ENCODE results near the gene SMIM9.
"Not testable (repeated sequence)": the region's sequence is repeated elsewhere in the genome, so short reads cannot be mapped to it uniquely, and the experiment has no call there.

SMIM9 gene

DNA sequence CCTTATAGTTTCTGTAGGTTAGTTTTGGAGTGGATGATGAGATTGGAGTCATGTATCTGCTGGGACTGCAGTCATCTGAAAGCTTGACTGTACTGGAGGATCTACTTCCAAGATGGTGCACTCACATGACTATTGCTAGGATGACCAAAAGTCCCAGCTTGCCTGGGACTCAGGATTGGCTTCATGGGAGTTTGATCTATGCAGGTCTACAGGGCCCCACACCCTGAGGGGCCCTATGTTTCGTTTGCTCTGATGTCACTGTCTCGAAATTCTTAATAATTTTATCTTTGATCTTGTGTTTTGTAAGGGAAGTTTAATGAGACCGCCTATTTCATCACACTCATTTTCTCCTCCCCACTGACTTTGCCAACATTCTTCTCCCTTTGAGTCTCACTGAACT is at the start of gene SMIM9:
Gene SMIM9, minus strand, starts transcription at position 101 of the 400 bp plus-strand sequence. CDS start 3,806 bp downstream, outside the sequence.
- DNase-seq (ENCODE audit: low read depth): no peak

DNA sequence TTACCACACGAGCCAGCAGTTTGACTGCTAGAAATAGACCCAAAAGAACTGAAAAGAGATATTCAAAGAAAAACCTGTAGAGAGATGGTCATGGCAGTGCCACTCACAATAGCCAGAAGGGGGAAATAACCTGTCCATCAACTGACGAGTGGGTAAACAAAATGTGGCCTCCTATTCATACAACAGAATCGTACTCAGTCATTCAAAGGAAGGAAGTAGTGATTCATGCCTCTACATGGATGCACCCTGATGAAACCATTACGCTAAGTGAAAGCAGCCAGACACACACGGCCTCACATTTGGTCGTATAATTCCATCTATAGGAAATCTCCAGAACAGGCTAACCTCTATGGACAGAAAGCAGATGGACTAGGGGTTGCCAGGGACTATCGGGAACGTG is 49.6 kb upstream of the SMIM9 start:
- not testable (repeated sequence) for DNase-seq (ENCODE audit: low read depth)

DNA sequence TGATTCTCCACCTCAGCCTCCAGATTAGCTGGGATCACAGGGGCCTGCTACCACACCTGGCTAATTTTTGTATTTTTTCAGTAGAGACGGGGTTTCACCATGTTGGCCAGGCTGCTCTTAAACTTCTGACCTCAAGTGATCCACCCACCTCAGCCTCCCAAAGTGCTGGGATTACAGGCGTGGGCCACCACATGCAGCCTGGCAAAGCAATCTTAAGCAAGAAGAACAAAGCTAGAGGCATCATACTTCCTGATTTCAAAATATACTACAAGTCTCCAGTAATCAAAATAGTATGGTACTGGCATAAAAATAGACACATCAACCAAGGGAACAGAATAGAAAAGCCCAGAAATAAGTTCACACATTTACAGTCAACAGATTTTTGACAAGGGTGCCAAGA is 38.9 kb upstream of the SMIM9 start:
- DNase-seq (ENCODE audit: low read depth): no peak

GRCh38 chrX:154868522-154868921 is 34.1 kb upstream of the SMIM9 start:
- DNase-seq (ENCODE audit: low read depth): not testable (repeated sequence)

GRCh38 chrX:154855256-154855655 is 20.8 kb upstream of the SMIM9 start:
- peak; percentile 43 for DNase-seq (ENCODE audit: low read depth)

GRCh38 chrX:154850957-154851611 is 16.6 kb upstream of the SMIM9 start:
- no peak for DNase-seq (ENCODE audit: low read depth)

GRCh38 chrX:154840856-154841255 is 6.4 kb upstream of the SMIM9 start:
- DNase-seq (ENCODE audit: low read depth): peak; percentile 67

DNA sequence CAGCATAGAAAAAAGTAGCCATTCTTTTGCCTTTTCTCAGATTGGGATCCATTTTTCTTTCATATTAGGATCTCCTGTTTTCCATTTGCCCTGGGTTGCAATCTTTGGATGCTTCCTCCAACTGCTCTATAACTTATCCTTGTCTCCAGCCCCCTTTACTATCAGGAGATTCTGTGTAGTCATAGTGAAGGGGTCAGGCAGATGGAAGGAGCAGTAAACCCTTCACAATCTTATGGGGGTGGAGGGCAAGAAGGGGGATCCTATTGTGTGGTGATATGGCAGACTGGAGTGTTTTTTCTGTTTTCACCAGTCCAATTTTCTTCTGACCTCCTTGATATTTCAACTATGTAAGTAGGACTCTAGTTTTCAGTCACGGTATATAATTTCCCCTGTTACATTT is 1.7 kb upstream of the SMIM9 start:
- no peak for DNase-seq (ENCODE audit: low read depth)

DNA sequence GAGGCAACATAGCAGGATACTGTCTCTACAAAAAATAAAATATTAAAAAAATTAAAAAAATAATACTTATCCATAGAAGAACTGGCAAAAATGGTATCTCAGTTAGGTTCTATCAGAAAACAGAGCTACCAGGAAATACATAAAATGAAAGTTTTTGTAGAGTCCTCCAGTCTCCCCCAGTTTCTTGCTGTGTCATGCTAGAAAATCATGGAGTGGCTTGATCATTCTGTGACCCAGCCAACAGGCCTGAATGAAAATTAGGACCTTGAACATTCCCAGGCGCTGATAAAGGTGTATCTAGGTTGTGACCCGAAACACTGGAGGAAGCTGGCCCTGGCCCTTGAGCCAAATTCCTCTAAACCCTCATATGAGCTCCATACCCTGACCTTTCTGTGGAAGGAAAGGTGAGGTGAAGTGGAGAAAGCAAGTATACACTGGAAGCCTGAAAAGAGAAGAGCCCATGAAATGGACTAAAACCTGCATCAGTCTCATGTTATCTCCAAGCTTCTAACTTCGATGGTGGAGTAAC is 652 bp downstream of the SMIM9 start:
- no peak for DNase-seq (ENCODE audit: low read depth)

DNA sequence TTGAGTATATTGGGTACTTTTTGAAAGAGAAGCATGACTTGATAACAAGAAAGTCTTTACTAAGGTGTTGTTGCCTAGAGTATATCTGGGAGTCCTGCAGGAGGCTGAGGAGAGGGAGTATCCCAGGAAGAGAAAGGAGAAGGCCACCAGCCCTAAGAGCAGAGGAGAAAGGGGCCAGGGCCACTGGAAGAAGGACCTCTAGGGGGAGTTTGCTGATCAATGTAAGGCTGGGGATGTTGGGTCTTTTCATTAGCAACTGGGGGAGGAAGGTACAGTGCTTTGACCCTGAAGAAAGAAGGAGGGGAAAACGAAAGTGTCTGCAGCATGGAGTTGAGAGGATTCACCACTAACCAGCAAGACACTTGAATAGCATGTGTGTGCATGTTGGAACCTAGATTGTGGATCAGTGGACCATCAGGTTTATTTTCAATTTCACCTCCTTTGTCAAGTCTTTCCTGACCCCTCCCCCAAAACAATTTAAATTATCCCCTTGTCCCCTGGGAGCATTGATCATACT is 4.5 kb downstream of the SMIM9 start:
- DNase-seq (ENCODE audit: low read depth): no peak

DNA sequence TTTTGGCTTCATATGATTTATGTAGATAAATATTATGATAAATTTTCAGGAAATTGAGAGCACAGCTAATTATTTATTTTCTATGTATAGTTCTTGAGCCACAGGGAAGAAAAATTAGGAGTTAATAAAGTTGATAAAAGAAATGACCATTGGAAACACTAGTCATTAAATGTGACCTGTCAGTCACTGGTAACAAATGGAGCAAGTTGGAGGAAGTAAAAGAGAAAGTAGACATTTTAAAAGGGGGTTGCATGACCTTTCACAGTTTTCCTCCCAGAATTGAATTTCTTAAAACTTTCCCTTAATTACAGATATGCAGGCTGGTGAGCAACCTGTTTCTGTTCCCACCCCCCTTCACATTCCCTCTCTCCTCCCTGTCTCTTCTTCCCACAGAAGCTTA is 5.3 kb downstream of the SMIM9 start:
- no peak for DNase-seq (ENCODE audit: low read depth)

- no peak for DNase-seq (ENCODE audit: low read depth)
These were observed 6.5 kb downstream of the SMIM9 start for GRCh38 chrX:154828016-154828408.

GRCh38 chrX:154827194-154828015 is 7.1 kb downstream of the SMIM9 start:
- no peak for DNase-seq (ENCODE audit: low read depth)

GRCh38 chrX:154825586-154825985 is 8.9 kb downstream of the SMIM9 start:
- not testable (repeated sequence) for DNase-seq (ENCODE audit: low read depth)

DNA sequence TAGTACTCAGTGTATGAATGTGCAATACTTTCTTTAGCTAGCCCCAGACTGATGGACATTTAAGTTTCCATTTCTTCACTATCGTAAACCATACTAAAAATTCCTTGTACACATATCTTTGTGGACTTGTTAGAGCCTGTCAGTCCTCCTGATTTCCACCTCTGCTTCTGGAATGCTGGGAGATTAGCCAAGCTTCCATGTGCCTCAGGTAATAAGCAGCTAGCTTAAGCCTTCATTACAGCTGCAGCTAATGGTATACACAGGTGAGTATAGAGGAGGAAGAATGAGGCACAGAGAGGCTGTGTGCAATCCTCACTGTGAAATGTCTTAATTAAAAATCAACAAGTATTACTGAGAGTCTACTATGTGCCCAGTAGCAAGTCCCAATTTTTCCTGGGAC is 9.8 kb downstream of the SMIM9 start:
- no peak for DNase-seq (ENCODE audit: low read depth)

- no peak for DNase-seq (ENCODE audit: low read depth)
These were observed 12.4 kb downstream of the SMIM9 start for GRCh38 chrX:154822029-154822428.

- no peak for DNase-seq (ENCODE audit: low read depth)
These were observed 12.9 kb downstream of the SMIM9 start for GRCh38 chrX:154821523-154821922.

DNA sequence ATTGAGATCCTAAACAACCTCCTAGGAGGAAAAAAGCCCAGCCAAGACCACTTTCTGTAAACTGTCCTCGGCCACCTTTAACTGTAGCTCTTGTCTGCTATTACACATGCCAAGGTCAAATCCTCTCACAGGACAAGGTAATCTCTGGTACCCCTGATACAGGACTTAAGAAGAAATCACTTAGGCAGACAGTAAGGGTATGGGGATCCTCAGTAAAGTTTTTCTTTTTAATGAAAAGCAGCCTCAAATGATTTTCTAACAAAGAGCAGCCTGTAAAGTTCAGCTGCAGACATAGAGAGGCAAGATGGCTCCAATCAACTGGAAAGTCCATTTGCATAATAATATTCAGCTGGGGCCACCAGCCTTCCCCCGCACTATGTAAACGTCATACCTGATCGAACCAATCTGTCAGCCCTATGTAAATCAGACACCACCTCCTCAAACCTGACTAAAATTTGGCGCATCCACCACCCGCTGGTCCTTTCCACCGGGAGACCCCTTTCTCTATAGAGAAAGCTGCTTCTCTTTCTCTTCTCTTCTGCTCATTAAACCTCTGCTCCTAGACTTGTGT is 14.6 kb downstream of the SMIM9 start:
- no peak for DNase-seq (ENCODE audit: low read depth)

GRCh38 chrX:154818916-154819770 is 15.3 kb downstream of the SMIM9 start:
- no peak for DNase-seq (ENCODE audit: low read depth)

DNA sequence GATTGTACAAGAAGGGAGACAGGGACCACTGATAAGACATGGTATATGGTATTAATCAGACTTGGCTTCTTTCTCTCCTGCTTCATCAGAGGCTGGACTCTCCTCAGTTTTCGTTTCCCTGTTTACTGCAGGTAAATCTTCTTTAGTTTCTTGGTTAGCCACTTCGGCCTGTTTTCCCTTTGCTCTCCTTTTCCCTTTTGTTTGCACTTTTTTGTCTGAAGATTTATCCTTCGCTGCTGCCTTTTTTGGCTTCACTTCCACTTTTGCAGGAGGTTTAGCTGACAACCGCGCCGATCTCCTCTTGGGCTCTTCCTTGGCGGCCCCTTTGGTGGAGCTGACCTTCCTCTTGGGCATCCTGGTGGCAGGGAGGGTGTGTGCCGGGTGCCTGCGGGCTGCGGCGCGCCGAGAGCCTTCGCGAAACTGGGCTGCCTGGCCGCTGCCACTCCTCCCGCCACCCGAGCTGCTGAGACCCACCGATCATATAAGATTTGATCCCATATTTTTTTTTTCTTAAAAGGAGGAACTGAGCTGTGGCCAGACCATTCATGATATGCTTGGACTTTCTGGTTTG is 17.3 kb downstream of the SMIM9 start:
- not testable (repeated sequence) for DNase-seq (ENCODE audit: low read depth)

DNA sequence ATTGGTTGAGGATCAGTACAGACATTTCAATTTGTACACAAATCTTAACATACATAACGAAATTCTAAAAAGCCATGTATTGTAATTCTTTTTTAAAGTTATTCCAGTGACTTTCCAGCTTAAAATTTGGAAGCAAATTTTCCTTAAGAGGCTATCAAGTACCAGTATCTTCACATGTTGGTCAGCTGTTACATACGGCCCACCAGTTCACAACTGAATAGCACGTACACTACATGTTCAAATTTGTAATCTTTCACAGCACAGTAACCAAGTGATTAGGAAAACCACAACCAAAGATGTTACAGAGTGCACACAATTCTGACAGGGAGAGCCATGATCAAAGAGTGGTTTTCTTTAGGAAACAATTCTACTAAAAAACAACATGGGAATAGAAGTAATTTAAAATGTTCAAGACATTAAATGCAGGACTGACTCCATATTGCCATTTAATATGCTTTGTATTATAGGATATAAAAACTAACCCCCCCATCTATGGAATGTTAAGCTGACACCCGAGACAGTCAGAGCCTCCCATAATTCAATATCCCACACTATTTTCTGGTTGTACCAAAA is 18.1 kb downstream of the SMIM9 start:
- DNase-seq (ENCODE audit: low read depth): not testable (repeated sequence)
